GM21526 (cell line): ENCODE results near the gene LAP3.
"Not testable (repeated sequence)": the region's sequence is repeated elsewhere in the genome, so short reads cannot be mapped to it uniquely, and the experiment has no call there.

Experiments
- ATAC-seq: cut with Tn5 transposase; IDR thresholded peaks from one replicate; pipeline ENCODE4 v1.9.1; 2021; ENCODE audit warnings: moderate library complexity; ENCODE audit not compliant: unreplicated experiment, low FRiP score

Gene LAP3

GRCh38 chr4:17576932-17577664 lies at the start of gene LAP3:
Gene LAP3 (plus strand): TSS chr4:17577198. CDS start chr4:17577466, 268 bp downstream.
- peak; percentile 76 for ATAC-seq

- no peak for ATAC-seq
Observed at GRCh38 chr4:17528551-17529165, 48.3 kb upstream of the LAP3 start.

- ATAC-seq: no peak
Observed at GRCh38 chr4:17531538-17532285, 45.3 kb upstream of the LAP3 start.

DNA sequence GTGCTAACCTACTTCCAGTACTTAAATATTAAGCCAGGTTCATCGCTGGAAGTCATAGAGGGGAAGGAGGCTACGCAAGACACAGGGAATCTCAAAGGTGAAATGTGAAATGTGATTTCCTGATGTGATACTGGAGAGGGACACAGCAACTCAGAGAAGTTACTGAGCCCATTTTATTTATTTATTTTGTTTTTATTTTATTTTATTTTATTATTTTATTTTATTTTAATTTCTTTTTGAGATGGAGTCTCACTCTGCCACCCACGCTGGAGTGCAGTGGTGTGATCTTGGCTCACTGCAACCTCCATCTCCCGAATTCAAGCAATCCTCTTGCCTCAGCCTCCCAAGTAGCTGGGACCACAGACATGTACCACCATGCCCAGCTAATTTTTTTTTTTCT lies 42.3 kb upstream of the LAP3 start:
- no peak for ATAC-seq

DNA sequence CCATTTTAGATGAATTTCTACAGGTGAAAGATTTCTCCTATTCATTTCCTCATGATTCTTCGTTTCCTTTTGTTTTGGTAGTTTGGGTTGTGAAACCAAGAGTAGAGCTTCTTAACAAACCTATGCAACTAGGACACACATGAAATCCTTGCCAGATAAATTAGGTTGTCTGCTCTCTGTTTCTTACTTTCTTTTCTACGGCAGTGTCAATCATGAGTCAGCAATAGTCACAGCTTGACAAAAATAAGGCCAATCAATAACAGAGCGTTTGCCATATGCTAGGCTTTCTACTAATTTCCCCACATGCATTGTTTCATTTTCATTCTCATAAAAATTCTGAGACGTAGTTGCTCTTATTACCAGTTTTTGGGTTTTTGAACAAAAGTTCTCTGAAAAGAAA lies 41.8 kb upstream of the LAP3 start:
- ATAC-seq: no peak

DNA sequence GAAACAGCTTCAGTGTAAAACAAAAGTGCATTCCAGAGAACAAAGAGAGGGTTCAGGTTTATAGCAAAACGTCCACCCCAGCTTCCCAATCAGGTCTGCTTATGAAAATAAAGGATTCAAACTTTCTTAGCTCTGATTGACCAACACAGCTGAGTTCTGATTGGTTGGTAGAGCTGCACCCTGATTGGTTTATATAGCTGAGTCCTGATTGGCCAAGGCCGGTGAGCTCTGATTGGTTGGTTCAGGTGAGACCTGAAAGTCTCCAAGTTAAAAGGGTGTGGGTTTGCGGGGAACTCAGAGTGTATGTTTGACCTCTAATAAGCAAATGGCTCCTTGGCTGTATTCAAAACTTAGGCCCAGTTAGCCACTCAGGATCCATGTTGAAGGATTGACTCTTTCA lies 41.1 kb upstream of the LAP3 start:
- no peak for ATAC-seq

GRCh38 chr4:17537060-17537459 lies 39.9 kb upstream of the LAP3 start:
- ATAC-seq: not testable (repeated sequence)

GRCh38 chr4:17544205-17544604 lies 32.8 kb upstream of the LAP3 start:
- no peak for ATAC-seq

DNA sequence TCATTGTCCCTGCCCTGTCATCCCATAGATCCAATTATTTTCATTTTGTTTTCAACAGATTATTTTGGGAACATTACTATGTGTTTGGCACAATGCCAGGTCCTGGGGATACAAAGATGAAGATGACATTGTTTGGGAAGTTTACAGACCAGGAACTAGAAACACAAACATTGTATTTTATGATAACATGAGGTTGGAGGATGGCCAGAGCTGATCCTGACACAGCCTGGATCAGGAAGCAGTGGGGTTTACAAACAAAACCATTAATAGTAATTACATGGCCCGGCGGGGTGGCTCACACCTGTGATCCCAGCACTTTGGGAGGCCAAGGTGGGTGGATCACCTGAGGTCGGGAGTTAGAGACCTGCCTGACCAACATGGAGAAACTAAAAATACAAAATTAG lies 32.2 kb upstream of the LAP3 start:
- ATAC-seq: no peak

GRCh38 chr4:17545374-17546140 lies 31.4 kb upstream of the LAP3 start:
- ATAC-seq: no peak

GRCh38 chr4:17546222-17546621 lies 30.8 kb upstream of the LAP3 start:
- ATAC-seq: no peak

GRCh38 chr4:17546678-17547077 lies 30.3 kb upstream of the LAP3 start:
- ATAC-seq: no peak

GRCh38 chr4:17550549-17550948 lies 26.4 kb upstream of the LAP3 start:
- no peak for ATAC-seq

GRCh38 chr4:17552427-17552826 lies 24.6 kb upstream of the LAP3 start:
- ATAC-seq: no peak

GRCh38 chr4:17554568-17554967 lies 22.4 kb upstream of the LAP3 start:
- ATAC-seq: no peak

DNA sequence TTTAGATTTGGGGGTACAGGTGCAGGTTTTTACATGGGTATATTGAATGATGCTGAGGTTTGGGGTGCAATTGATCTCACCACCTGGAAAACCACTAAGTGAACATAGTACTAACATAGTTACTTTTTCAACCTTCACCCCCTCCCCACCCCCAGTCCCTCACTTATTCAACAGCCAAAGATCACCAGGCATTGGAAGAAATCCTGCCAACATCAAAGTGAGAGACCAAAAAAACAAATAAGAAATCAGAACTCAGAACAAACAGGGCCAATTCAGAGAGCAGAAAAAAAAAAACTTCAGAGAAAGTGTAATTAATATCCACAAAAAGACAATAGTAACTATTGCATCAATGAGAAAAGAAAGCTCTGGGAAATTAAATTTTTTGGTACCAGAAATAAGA lies 20.5 kb upstream of the LAP3 start:
- ATAC-seq: no peak

DNA sequence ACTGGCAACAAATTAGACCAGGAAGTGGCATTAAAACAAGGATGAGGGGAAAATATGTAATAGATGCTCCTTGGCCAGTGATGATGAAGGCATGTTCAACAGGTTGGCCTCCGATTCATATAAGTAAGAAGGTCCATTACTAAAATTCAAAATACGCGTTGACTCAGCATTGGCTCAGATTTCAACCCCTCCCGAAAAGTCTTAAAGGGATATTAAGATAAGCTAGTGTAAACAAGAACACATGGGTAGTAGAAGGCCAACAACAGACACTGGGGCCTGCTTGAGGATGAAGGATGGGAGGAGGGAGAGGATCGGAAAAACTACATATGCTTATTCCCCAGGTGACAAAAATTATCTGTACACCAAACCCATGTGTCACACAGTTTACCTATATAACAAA lies 19.1 kb upstream of the LAP3 start:
- no peak for ATAC-seq

GRCh38 chr4:17558941-17559708 lies 17.9 kb upstream of the LAP3 start:
- ATAC-seq: no peak

GRCh38 chr4:17559709-17560048 lies 17.3 kb upstream of the LAP3 start:
- no peak for ATAC-seq

- ATAC-seq: no peak
Observed at GRCh38 chr4:17560065-17560673, 16.8 kb upstream of the LAP3 start.
